GM12801 (cell line): Measurements from ENCODE around the gene GNB1.

Experiments used
- TF ChIP-seq, protein P1 (sequence below): IDR thresholded peaks from one replicate; pipeline ENCODE4 v1.5.1; 2011; ENCODE audit warnings: control low read depth; ENCODE audit not compliant: insufficient read length; ENCODE audit errors: extremely low read depth

The GNB1 gene

DNA sequence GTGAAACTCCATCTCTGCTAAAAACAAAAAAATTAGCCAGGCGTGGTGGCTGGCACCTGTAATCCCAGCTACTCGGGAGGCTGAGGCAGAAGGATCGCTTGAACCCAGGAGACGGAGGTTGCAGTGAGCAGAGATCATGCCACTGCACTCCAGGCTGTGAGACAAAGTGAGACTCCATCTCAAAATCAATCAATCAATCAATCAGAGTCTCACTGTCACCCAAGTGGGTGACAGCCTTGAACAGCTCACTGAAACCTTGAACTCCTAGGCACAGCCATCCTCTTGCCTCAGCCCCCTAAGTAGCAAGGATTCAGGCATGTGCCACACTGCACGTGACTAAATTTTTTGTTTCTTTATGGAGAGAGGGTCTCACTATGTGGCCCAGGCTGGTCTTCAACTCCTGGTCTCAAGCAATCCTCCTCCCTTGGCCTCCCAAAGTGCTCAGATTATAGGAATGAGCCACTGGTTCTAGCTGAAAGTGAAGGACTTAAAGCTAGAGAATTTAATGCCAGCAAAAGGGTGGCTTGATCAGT lies 44.4 kb downstream of the GNB1 start:
- TF ChIP-seq, protein P1, sequence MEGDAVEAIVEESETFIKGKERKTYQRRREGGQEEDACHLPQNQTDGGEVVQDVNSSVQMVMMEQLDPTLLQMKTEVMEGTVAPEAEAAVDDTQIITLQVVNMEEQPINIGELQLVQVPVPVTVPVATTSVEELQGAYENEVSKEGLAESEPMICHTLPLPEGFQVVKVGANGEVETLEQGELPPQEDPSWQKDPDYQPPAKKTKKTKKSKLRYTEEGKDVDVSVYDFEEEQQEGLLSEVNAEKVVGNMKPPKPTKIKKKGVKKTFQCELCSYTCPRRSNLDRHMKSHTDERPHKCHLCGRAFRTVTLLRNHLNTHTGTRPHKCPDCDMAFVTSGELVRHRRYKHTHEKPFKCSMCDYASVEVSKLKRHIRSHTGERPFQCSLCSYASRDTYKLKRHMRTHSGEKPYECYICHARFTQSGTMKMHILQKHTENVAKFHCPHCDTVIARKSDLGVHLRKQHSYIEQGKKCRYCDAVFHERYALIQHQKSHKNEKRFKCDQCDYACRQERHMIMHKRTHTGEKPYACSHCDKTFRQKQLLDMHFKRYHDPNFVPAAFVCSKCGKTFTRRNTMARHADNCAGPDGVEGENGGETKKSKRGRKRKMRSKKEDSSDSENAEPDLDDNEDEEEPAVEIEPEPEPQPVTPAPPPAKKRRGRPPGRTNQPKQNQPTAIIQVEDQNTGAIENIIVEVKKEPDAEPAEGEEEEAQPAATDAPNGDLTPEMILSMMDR, result no peak

DNA sequence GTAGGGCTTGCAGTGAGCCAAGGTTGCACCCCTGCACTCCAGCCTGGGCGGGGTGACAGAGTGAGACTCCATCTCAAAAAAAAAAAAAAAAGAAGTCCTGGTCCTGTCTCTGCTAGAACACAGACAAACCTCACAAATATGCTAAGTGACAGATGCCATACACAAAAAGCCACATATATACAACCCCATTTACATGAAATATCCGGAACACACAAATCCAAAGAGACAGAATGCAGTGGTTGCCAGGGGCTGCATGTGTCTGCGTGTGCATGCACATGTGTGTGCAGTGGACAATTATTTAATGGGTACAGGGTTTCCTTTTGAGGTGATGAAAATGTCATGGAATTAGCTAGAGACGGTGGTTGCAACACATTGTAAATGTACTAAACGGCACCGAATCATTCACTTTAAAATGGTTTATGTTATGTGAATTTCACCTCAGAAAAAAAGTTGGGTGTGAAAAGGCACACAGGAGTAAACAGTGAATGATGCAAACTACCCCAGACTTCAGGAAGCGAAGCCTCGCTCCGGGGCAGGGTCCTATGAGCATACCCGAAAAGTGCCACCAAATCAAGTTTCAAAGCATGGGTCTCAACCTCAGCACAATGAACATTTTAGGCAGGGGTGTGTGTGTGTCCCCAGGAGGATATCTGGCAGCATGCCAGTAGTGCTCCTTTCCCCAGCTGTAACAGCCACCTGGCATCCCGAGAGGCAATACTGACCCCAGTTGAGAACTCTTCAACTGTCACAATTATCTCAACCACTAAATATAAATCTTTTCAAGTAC lies 48.3 kb downstream of the GNB1 start:
- TF ChIP-seq, protein P1, result no peak

DNA sequence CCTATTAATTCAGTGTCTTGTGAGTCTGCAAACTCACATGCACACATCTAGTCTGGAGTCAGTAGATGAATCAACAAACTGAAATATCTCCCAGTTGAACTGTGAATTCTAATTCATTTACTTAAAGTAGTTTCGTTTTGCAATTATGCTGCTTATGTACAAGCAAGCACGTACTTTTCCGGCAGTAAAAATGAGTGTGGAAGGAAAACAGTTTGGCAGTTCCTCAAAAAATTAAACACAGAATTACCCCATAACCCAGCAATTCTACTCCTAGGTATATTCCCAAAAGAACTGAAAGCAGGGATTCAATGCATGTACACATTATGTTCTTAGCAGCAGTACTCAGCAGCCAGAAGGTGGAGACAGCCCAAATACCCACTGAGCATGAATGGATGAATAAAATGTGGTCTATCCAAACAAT lies 49.3 kb downstream of the GNB1 start:
- TF ChIP-seq, protein P1, result no peak

DNA sequence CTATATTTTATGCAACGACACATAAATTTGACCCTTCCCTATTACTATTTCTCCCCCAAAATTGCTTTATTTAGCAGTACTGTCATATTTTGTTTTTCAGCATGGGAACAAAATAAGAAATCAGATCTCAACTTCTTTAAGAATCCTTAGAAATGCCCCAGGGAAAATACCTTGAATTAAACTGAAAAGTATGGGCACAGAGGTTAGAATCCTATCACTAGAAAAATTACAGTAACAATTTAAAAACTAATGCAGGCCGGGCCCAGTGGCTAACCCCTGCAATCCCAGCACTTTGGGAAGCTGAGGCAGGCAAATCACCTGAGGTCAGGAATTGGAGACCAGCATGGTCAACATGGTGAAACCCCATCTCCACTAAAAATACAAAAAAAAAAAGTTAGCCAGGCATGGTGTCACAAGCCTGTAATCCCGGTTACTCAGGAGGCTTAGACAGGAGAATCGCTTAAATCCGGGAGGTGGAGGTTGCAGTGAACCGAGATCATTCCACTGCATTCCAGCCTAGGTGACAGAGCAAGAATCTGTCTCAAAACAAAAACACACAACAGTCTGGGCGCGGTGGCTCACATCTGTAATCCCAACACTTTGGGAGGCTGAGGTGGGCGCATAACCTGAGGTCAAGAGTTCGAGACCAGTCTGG lies 51.4 kb downstream of the GNB1 start:
- TF ChIP-seq, protein P1, result no peak

DNA sequence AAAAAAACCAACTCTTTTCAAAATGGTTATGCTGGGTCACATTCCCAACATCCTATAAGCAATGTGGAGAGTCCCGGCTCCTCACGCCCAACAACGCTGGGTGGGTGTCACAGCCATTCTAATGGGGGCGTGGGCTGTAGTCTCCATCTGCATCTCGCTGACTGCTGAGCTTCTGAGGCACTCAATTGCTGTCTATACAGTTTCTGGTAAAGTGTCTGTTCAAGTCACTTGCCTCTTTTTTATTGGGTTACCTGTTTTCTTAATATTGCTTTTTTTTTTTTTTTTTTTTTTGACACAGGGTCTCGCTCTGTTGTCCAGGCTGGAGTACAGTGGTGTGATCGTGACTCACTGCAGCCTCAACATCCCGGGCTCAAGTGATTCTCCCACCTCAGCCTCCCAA lies 54.8 kb downstream of the GNB1 start:
- TF ChIP-seq, protein P1, result no peak

DNA sequence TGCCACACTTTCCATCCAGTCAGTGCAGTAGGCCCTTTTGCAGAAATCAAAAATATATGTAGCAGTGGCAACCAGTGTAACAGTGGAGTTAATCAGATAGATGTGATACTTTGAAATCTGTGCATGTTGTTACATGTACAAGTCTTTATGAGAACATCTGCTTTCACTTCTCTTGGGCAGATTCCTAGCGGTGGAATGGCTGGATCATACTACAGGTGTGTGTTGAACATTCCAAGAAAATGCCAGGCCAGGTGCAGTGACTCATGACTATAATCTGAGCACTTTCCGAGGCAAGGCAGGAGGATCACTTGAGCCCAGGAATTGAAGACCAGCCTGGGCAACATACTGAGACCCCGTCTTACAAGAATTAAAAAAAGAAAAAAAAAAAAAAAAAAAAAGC lies 55.3 kb downstream of the GNB1 start:
- TF ChIP-seq, protein P1, result no peak

DNA sequence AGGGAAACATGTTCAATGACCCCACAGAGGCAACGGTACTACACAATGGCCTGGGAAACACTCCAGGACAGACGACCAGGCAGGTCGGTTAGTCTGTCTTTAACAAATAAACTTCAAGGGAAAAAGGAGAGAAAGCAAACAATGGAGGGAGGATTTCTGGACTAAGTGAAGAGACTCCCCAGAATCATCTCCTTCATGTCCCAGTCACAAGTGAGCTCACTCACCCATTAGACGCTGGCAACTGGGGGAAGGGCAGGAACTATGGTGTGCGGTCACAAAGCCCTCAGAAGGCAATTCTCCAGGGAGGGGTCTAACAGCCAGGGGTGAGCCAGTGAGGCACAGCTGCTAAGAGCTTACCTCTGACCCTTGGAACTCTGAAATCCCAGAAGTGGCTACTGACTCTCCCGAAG lies 57.0 kb downstream of the GNB1 start:
- TF ChIP-seq, protein P1, result no peak
